GM12892 (cell line): ENCODE measurements around the gene RAPGEF2.

ENCODE experiments used
- POLR2A ChIP-seq: IDR thresholded peaks from 2 replicates; pipeline ENCODE4 v1.6.1; 2011; ENCODE audit warnings: low read depth, low read length, control low read depth
- POLR2AphosphoS5 ChIP-seq: IDR thresholded peaks from 2 replicates; pipeline ENCODE4 v1.6.1; 2011; ENCODE audit warnings: low read depth, low read length, control low read depth
- TAF1 ChIP-seq: IDR thresholded peaks from 2 replicates; pipeline ENCODE4 v1.6.1; 2011; ENCODE audit warnings: low read depth, mild to moderate bottlenecking, control low read depth, low read length, borderline replicate concordance

- TF ChIP-seq POLR2AphosphoS5, result no peak
- TF ChIP-seq POLR2A, result no peak
- no peak for TF ChIP-seq TAF1
Observed at GRCh38 chr4:159298502-159298901, 195.6 kb downstream of the RAPGEF2 start.
